Right ventricle myocardium inferior (tissue), 1 donor: Measurements from ENCODE around the gene MROH7. TPM values are rescaled to one million over a fixed set of nuclear protein-coding genes. Genes with fewer than 3 reads are reported as not detected.

Experiments used
- ATAC-seq: fragments of 200-7000 bp; cut with Tn5 transposase; one replicate; pipeline ENCODE4 v1.9.1; 2020; ENCODE audit warnings: mild to moderate bottlenecking, moderate library complexity
- DNase-seq: peaks from one replicate; pipeline ENCODE4 v3.0.0; 2021; ENCODE audit errors: missing footprints
- intact Hi-C: fragments of 100-400 bp; cut with DNase I; formaldehyde crosslinking; loops from one replicate; pipeline ENCODE4 v1.11.0; 2022
- total RNA-seq: library from RNA; stranded (reverse); fragmentation: NEBNext Ultra II Directional; extraction: Animal tissue kit (Norgen Biotek cat#: 25700); gene quantifications from one replicate; pipeline ENCODE4 v1.2.1, GENCODE V29; 2021
- donor health status: DM: no; HTN: yes; CAD: no; lungs with severe emphysema.

Gene MROH7
- total RNA-seq, 1 donor from 2014 or later, result 3.8 TPM

- DNase-seq (no peak), ATAC-seq (no peak)
- intact Hi-C loops, result no loop called here
Observed at GRCh38 chr1:54711536-54711935, 70.0 kb downstream of the MROH7 start.

- no peak for ATAC-seq
- DNase-seq, result no peak
- intact Hi-C loops, result loop anchor here (5.0 kb wide), 2 partner anchors 47 to 168 kb away; partner anchors contain the start of genes ACOT11 and PARS2
Observed at GRCh38 chr1:54714881-54715492, 73.4 kb downstream of the MROH7 start.

- DNase-seq, result peak; percentile 93
- ATAC-seq, result peak; percentile 99
- intact Hi-C loops, result loop anchor here (5.0 kb wide), 2 partner anchors 47 to 168 kb away; partner anchors contain the start of genes ACOT11 and PARS2
Observed at GRCh38 chr1:54715493-54716298, 74.1 kb downstream of the MROH7 start, which contains the start of gene TTC4. TTC4 (plus strand) TSS chr1:54715861; CDS start chr1:54715909, 48 bp downstream.

GRCh38 chr1:54716299-54717047, 74.9 kb downstream of the MROH7 start:
- intact Hi-C loops, result loop anchor here (5.0 kb wide), 2 partner anchors 46 to 169 kb away; partner anchors contain the start of genes ACOT11 and PARS2
- DNase-seq (no peak), ATAC-seq (no peak)

- DNase-seq (no peak), ATAC-seq (no peak)
- intact Hi-C loops, result loop anchor here (2.0 kb wide), 1 partner anchor 51 kb away; no protein-coding TSS in a partner anchor
Observed at GRCh38 chr1:54721719-54722118, 80.1 kb downstream of the MROH7 start.

GRCh38 chr1:54723985-54724384, 82.4 kb downstream of the MROH7 start:
- ATAC-seq, result no peak
- no peak for DNase-seq

GRCh38 chr1:54724771-54725170, 83.2 kb downstream of the MROH7 start:
- ATAC-seq, result no peak
- DNase-seq, result no peak
- intact Hi-C loops, result no loop called here

More at GRCh38 chr1:54723985-54724384, 82.4 kb downstream of the MROH7 start:
- intact Hi-C loops, result no loop called here

GRCh38 chr1:54728027-54728426, 86.4 kb downstream of the MROH7 start:
- no peak for DNase-seq
- no peak for ATAC-seq
- intact Hi-C loops, result no loop called here

- intact Hi-C loops, result no loop called here
- DNase-seq (no peak), ATAC-seq (no peak)
Observed at GRCh38 chr1:54736685-54737084, 95.1 kb downstream of the MROH7 start.

- no peak for DNase-seq
- intact Hi-C loops, result no loop called here
- no peak for ATAC-seq
Observed at GRCh38 chr1:54738244-54738643, 96.7 kb downstream of the MROH7 start.

- no peak for ATAC-seq
- intact Hi-C loops, result no loop called here
- DNase-seq, result no peak
Observed at GRCh38 chr1:54741531-54741930, 99.9 kb downstream of the MROH7 start.

- no peak for DNase-seq
- ATAC-seq, result peak; percentile 24
- intact Hi-C loops, result no loop called here
Observed at GRCh38 chr1:54742282-54742681, 100.7 kb downstream of the MROH7 start.

GRCh38 chr1:54743416-54744226, 102.0 kb downstream of the MROH7 start:
- no peak for DNase-seq
- ATAC-seq, result no peak
- intact Hi-C loops, result no loop called here

- DNase-seq, result no peak
- no peak for ATAC-seq
- intact Hi-C loops, result no loop called here
Observed at GRCh38 chr1:54744696-54745095, 103.1 kb downstream of the MROH7 start.

- intact Hi-C loops, result no loop called here
- no peak for DNase-seq
Observed at GRCh38 chr1:54745274-54745673, 103.7 kb downstream of the MROH7 start.

GRCh38 chr1:54745864-54746263, 104.3 kb downstream of the MROH7 start:
- ATAC-seq (no peak), DNase-seq (no peak)
- intact Hi-C loops, result no loop called here

More at GRCh38 chr1:54745274-54745673, 103.7 kb downstream of the MROH7 start:
- ATAC-seq, result no peak

GRCh38 chr1:54748094-54748835, 106.7 kb downstream of the MROH7 start:
- intact Hi-C loops, result no loop called here
- DNase-seq, result no peak
- no peak for ATAC-seq

GRCh38 chr1:54750596-54750995, 109.0 kb downstream of the MROH7 start:
- intact Hi-C loops, result no loop called here
- no peak for DNase-seq
- no peak for ATAC-seq
